GM21367 (cell line): ENCODE data around the gene C12orf76.
"Not testable (repeated sequence)": the region's sequence is repeated elsewhere in the genome, so short reads cannot be mapped to it uniquely, and the experiment has no call there.

Experiments
- ATAC-seq: cut with Tn5 transposase; IDR thresholded peaks from one replicate; pipeline ENCODE4 v1.9.1; 2021; ENCODE audit not compliant: unreplicated experiment

C12orf76 gene

DNA sequence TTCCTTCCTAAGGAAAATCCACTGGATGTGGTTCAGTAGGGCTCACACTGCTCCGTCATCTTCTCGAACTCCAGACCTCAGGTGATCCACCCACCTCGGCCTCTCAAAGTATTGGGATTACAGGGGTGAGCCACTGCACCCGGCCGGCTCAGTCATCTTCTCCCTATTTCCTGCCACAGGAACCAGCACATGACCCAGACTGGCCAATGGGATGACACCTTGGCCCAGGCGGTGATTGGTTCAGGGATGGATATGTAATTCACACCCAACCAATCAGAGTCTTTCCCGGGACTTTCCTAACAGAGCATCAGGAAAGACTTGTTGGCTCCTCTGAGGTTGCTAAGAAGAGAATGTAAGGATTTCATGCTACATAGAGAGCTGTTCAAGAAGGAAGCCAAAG lies 19.2 kb upstream of the C12orf76 start:
- ATAC-seq = no peak

GRCh38 chr12:110065540-110065939 lies 17.2 kb upstream of the C12orf76 start:
- ATAC-seq = no peak

DNA sequence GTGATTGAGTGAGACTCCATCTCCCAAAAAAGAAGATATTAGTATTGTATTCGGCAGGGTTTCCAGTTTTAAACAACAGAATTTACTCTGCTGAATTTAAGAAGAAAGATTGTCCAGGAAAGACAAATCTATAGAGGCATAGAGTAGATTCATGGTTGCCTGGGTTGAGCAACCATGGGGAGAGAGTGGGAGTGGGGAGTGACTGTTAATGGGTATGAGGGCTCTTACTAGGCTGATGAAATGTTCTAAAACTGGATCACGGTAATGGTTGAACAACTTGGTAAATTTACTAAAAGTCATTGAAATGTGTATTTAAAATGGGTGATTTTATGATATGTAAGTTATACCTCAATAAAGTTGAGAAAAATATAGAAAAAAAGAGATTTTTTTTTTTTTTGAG lies 13.9 kb upstream of the C12orf76 start:
- ATAC-seq = no peak

GRCh38 chr12:110059651-110060000 lies 11.3 kb upstream of the C12orf76 start:
- ATAC-seq = no peak

DNA sequence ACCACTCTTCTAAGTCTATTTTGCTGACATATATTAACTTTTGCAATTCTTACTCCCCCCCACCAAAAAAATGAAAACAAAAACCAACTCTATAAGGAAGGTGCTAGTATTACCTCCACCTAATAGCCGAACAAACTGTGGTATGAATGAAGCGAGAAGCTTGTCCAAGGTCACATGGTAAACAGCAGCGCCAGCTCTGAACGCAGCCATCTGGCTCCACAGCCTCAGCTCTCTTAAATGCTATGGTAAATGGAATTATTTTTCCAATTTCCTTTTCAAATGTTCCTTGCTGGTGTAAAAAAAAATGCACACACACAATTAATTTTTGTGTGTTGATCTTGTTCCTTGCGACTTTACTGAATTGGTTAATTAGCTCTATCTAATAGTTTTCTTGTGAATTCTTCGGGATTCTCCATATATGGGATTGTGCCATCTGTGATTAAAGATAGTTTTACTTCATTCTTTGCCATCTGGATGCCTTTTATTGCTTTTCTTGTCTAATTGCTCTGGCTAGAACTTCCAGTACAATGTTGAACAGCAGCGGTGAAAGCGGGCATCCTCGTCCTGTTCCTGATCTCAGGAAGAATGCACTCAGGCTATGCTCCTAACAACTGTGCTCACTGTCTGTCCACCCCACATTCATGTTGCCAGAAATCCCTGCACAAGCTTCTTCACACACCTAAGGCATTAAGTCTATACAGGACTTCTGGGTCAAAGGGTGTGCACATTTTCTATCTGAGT lies 10.7 kb upstream of the C12orf76 start:
- no peak for ATAC-seq

GRCh38 chr12:110056643-110057042 lies 8.3 kb upstream of the C12orf76 start:
- ATAC-seq = not testable (repeated sequence)

- not testable (repeated sequence) for ATAC-seq
Observed at GRCh38 chr12:110055375-110056352, 7.3 kb upstream of the C12orf76 start.

- no peak for ATAC-seq
Observed at GRCh38 chr12:110050927-110051326, 2.6 kb upstream of the C12orf76 start.

DNA sequence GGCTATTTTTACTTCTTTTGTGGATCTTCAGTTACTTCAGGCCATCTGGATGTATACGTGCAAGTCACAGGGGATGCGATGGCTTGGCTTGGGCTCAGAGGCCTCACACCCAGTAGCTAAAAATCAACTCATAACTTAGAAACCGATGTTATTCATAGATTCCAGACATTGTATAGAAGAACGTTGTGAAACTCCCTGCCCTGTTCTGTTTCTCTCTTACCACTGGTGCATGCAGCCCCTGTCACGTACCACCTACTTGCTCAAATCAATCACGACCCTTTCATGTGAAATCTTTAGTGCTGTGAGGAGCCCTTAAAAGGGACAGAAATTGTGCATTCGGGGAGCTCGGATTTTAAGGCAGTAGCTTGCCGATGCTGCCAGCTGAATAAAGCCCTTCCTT lies 1.3 kb upstream of the C12orf76 start:
- not testable (repeated sequence) for ATAC-seq

DNA sequence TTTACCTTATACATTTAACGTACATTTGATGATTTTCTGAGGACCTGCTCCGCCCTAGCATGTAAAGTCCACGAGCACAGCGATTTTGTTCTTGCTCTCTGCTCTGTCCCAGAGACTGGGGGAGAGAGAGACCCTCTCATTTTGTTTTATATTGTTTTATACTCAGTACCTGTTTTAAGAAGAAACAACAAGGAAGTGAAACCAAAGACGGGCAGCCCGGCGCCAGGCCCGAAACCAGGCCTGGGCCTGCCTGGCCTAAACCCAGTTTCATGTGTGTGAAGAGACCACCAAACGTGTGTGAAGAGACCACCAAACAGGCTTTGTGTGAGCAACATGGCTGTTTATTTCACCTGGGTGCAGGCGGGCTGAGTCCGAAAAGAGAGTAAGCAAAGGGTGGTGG lies 712 bp upstream of the C12orf76 start:
- ATAC-seq = not testable (repeated sequence)

DNA sequence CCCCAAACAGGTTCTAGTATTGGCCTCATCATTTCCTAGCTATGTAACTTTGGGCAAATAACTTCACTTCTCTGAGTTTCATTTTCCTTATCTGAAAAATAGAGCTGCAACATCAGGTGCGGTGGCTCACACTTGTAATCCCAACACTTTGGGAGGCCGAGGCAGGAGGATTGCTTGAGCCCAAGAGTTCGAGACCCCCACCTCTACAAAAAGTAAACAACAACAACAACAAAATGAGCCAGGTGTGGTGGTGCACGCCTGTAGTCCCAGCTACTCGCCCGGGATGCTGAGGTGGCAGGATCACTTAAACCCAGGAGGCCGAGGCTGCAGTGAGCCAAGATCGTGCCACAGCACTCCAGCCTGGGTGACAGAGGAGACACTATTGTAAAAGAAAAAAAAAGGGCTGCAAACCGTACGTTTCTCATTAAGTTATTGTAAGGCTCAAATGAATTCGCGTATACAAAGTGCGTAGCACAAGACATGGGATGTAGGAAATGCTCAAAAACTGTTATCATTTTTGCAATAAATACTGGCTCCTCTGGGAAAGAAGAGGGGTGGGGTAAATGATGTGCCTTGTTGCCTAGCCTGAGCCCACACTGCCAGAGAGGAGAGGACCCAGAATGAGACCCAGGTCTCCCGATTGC lies 903 bp downstream of the C12orf76 start:
- no peak for ATAC-seq

GRCh38 chr12:110046451-110047187 lies 1.7 kb downstream of the C12orf76 start:
- no peak for ATAC-seq

GRCh38 chr12:110042264-110042663 lies 6.1 kb downstream of the C12orf76 start:
- no peak for ATAC-seq

DNA sequence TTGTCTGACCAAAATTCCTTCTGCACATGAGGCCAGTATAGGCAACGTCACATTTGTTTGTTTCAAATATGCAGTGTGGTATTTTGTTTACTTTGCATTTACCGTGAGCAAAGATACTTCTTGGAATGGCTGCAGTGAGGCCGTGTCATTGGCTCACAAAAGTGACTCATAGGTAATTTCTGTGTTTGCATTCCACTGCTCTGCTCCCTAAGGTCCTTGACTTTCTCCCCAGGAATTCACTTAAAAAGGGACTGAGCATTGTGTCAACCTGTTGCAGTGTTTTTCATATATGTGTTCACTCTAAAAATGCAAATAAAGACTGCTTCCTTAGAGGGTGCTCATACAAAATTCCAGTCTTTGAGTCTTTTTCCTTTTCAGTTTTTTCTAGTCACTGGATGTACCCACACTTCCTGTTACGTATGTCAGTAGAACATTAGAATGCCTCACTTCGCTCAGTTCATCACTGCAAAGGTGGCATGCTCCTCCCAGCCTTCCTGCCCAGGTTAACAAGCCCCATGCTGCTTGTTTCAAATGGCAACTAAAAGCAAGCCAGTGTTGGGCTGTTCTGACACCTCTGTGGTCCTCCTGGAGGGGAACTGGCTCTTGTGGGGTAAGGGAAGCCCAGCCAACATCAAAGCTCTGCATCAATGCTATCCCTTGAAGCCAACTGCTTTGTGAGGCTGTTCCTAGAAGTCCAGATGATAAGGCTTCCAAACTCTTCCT lies 9.1 kb downstream of the C12orf76 start:
- no peak for ATAC-seq

DNA sequence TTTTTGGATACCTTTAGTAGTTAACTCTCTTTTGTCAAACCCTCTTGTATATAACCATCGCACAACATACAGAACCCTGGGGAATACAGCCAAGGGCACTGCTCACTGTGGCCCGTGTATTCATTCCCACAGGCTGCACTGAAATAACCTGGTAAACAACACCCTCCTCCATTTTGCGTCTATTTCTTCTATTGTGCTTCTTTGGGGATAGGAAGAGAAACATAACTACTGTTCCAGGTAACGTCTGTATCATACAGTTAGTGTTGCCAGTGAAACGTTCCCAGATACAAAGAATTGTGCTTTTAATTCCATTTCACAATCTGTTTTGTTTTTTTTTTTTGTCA lies 9.6 kb downstream of the C12orf76 start:
- ATAC-seq = no peak

GRCh38 chr12:110037315-110037714 lies 11.0 kb downstream of the C12orf76 start:
- ATAC-seq = no peak

GRCh38 chr12:110035534-110036104 lies 12.7 kb downstream of the C12orf76 start:
- no peak for ATAC-seq

DNA sequence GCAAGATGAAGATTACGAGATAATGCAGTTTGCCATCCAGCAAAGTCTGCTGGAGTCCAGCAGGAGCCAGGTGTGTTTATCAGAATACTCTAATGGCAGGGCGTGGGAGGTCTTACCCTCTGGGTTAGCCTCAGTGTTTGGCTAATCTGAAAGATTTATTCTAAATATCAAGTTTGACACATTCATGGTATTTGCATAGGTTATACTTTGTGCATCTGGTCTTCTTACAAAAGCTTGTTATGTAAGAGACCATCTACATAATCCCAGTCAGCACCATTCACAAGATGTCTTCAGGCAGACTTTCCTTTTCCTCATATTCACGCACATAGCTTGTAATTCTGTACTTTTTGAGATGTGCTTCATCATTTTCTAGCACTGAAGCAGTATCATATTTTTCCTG lies 14.4 kb downstream of the C12orf76 start:
- ATAC-seq = no peak

DNA sequence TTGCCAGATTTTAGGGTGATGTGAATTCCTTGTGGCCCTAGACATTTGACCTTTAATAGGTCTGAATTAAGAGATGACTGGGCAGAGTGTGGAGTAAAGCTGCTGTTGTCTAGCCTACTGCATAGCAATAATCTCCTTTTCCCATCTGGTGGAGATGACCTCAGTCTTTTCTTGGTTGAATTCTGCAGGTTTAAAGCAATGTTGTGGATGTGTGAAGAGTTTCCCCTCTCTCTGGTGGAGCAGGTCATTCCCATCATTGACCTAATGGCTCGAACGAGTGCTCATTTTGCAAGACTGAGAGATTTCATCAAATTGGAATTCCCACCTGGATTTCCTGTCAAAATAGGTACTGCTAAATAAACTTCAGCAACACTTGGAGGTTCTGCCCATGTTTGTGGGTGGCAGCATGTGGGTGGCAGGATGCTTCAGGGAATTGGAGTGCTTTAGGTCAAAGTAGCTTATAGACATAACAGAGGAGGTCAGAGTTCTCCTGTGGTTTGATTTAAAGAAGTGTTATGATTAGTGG lies 19.0 kb downstream of the C12orf76 start:
- no peak for ATAC-seq

DNA sequence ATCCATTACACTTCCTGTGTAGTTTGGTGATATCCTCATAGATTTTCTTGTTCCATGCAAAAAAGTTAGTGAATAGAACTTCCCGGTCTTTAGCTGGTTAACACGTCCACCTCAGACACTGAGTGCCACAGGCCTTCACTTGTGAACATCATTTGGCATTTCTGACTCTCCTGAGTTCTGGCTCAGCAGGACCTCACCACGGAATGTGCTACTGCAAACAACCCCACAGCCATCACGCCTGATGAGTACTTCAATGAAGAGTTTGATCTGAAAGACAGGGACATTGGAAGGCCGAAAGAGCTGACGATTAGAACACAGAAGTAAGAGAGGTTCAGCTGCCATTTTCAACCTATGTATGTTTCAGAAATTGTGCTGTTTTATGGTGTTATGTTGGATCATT lies 20.0 kb downstream of the C12orf76 start:
- ATAC-seq = no peak
